Effector memory CD8-positive, alpha-beta T cell (primary cell): ENCODE measurements around the gene PRKAG2.

Source experiments
- ATAC-seq: fragments of 150-1000 bp; cut with Tn5 transposase; replicated peaks from 2 replicates; pipeline ENCODE4 v1.10.0; 2021; ENCODE audit warnings: mild to moderate bottlenecking, moderate library complexity
- DNase-seq, 3 experiments: peaks; one replicate each; pipeline ENCODE4 v3.0.0; 2021
- H3K27ac Mint-ChIP-seq, 2 donors: one replicate each; pipeline ENCODE4 v1.8.0; 2022; ENCODE audit warnings: mild to moderate bottlenecking in 2 of 2, mixed read lengths in 2 of 2, moderate library complexity in 2 of 2
- H3K27me3 Mint-ChIP-seq, 2 donors: one replicate each; pipeline ENCODE4 v1.8.0; 2022; ENCODE audit warnings: mixed read lengths in 2 of 2
- H3K36me3 Mint-ChIP-seq: one replicate; pipeline ENCODE4 v1.8.0; 2022; ENCODE audit warnings: mild to moderate bottlenecking, moderate library complexity, mixed read lengths; ENCODE audit not compliant: insufficient read depth
- H3K4me1 Mint-ChIP-seq, 2 donors: one replicate each; pipeline ENCODE4 v1.8.0; 2022; ENCODE audit warnings: low read depth in 2 of 2, mixed read lengths in 2 of 2
- H3K4me3 Mint-ChIP-seq, 2 donors: one replicate each; pipeline ENCODE4 v1.8.0; 2022; ENCODE audit warnings: mild to moderate bottlenecking in 2 of 2, mixed read lengths in 2 of 2, moderate library complexity in 2 of 2
- H3K9me3 Mint-ChIP-seq, 2 donors: one replicate each; pipeline ENCODE4 v1.8.0; 2022; ENCODE audit warnings: mixed read lengths in 2 of 2

Gene PRKAG2

GRCh38 chr7:151862606-151863381 is 14.1 kb downstream of the PRKAG2 start:
- no peak for ATAC-seq

GRCh38 chr7:151861881-151862280 is 15.0 kb downstream of the PRKAG2 start:
- Mint-ChIP-seq H3K36me3 (peaks cover 6% of the 10 kb centered on the region), H3K4me1 (peaks cover 26 to 34% of the 10 kb centered on the region in 2 donors), H3K9me3 (no peaks in the 10 kb centered on the region), H3K27ac (no peak overlapping the region), H3K27me3 (no peaks in the 10 kb centered on the region), H3K4me3 (no peak overlapping the region)
- ATAC-seq (no peak), DNase-seq (no peak)

More at GRCh38 chr7:151862606-151863381, 14.1 kb downstream of the PRKAG2 start:
- peaks cover 4% of the 10 kb centered on the region for H3K36me3 Mint-ChIP-seq
- peaks cover 23 to 35% of the 10 kb centered on the region in 2 donors for H3K4me1 Mint-ChIP-seq
- H3K27me3 Mint-ChIP-seq: no peaks in the 10 kb centered on the region
- no peaks in the 10 kb centered on the region for H3K9me3 Mint-ChIP-seq
- no peak for DNase-seq
- no peak overlapping the region for H3K27ac Mint-ChIP-seq
- no peak overlapping the region for H3K4me3 Mint-ChIP-seq

DNA sequence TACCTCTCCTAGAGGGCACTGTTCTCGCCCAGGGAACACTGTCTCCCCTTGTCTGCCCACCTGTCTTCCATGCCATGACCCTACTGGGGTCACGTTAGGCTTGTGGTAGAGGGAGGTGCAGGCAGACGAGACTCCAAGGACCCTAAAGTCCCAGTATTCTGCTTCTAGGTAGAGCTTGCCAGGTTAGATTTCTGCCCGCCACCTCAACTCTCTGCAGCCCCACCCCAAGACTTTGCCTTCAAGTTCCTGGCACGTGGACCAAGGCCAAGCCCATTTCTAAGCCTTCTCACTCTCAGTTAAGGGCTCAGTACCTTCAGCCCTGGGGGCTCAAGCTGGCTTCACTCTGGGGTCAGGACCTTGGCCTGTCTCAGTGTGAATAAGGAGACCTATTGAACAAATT is 16.1 kb downstream of the PRKAG2 start:
- Mint-ChIP-seq H3K27me3 (no peaks in the 10 kb centered on the region), H3K4me3 (no peak overlapping the region), H3K9me3 (no peaks in the 10 kb centered on the region), H3K4me1 (peaks cover 30 to 38% of the 10 kb centered on the region in 2 donors), H3K27ac (peak overlapping the region in 1 of 2 donors; percentile 20), H3K36me3 (peaks cover 6% of the 10 kb centered on the region)
- DNase-seq (no peak), ATAC-seq (no peak)

GRCh38 chr7:151859948-151860685 is 16.8 kb downstream of the PRKAG2 start:
- peak overlapping the region in 1 of 2 donors; percentile 23 for H3K27ac Mint-ChIP-seq
- H3K36me3 Mint-ChIP-seq: peaks cover 6% of the 10 kb centered on the region
- no peak overlapping the region for H3K4me3 Mint-ChIP-seq
- no peaks in the 10 kb centered on the region for H3K9me3 Mint-ChIP-seq
- DNase-seq: no peak
- H3K4me1 Mint-ChIP-seq: peaks cover 28 to 34% of the 10 kb centered on the region in 2 donors
- no peak for ATAC-seq
- no peaks in the 10 kb centered on the region for H3K27me3 Mint-ChIP-seq

DNA sequence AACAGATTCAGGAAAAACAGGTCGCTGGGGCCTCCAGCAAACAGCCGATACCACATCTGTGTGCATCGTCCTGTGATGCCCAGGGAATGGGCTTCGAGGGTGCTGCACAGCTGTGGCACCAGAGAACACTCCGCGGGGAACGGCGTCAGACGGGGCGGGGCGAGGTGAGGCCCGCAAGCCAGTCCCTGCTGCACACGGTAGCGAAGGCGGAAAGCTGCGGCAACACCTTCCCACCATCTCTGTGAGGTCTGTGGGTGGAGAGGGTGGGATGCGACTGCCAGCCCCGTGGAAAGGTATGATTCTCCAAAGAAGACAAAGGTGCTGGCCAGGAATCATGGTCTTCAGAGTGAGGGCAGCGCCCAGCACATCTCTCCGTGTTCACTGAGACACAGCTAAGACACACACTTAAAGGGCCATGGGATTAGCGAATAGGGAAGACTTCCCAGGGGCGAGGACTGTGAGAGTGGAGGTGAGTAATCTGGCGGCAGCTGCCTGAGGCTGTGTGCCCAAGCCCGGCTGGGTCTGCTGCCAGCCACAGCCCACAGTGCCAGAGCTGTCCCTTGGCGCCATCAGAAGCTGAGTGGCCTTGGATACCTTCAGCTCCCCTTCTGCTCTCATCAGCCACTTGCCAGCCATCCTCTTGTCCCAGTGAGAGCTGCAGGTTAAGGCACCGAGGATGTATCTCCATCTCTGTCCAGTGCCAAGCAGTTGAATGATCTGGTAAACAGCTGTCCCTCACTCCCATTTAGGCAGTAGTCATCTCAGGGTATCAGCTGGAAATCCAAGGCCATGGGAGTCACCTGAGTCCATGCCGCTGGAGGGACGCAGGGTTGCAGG is 17.6 kb downstream of the PRKAG2 start:
- no peak for DNase-seq
- H3K36me3 Mint-ChIP-seq: peaks cover 6% of the 10 kb centered on the region
- H3K4me1 Mint-ChIP-seq: peaks cover 21 to 28% of the 10 kb centered on the region in 2 donors
- H3K27me3 Mint-ChIP-seq: no peaks in the 10 kb centered on the region
- H3K4me3 Mint-ChIP-seq: no peak overlapping the region
- peak overlapping the region; percentile 23 to 52 for H3K27ac Mint-ChIP-seq
- no peak for ATAC-seq
- no peaks in the 10 kb centered on the region for H3K9me3 Mint-ChIP-seq

- H3K4me3 Mint-ChIP-seq: no peak overlapping the region
- H3K4me1 Mint-ChIP-seq: peaks cover 25 to 33% of the 10 kb centered on the region in 2 donors
- H3K27ac Mint-ChIP-seq: no peak overlapping the region
- H3K36me3 Mint-ChIP-seq: peaks cover 6% of the 10 kb centered on the region
- no peaks in the 10 kb centered on the region for H3K27me3 Mint-ChIP-seq
- no peaks in the 10 kb centered on the region for H3K9me3 Mint-ChIP-seq
- DNase-seq: no peak
- no peak for ATAC-seq
Measured at GRCh38 chr7:151858456-151858855, 18.5 kb downstream of the PRKAG2 start.

- H3K27ac Mint-ChIP-seq: no peak overlapping the region
- H3K9me3 Mint-ChIP-seq: no peaks in the 10 kb centered on the region
- ATAC-seq: no peak
- H3K36me3 Mint-ChIP-seq: peaks cover 6% of the 10 kb centered on the region
- DNase-seq: no peak
- no peaks in the 10 kb centered on the region for H3K27me3 Mint-ChIP-seq
- H3K4me1 Mint-ChIP-seq: peaks cover 26 to 36% of the 10 kb centered on the region in 2 donors
- no peak overlapping the region for H3K4me3 Mint-ChIP-seq
Measured at GRCh38 chr7:151857866-151858450, 19.0 kb downstream of the PRKAG2 start.

DNA sequence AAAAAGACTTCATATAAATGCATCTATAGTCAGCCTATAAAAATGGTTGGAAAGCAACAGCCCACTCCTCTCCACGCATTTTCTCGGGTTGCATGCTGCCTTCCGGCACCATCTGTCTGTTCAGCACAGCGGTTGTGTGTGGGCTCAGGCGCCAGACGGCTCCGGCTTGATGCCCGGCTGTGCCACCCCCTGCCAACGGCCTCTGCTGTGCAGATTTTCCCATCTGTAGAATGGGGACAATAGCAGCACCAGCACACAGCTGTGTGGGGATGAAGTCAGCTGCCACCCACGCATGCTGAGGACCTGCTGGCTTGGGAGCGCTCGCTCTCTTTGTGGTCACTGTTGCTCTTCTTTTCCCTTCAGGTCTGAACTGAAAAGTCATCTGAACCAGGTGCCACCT is 19.5 kb downstream of the PRKAG2 start:
- H3K4me3 Mint-ChIP-seq: no peak overlapping the region
- DNase-seq (no peak), ATAC-seq (no peak)
- no peak overlapping the region for H3K27ac Mint-ChIP-seq
- H3K9me3 Mint-ChIP-seq: no peaks in the 10 kb centered on the region
- H3K27me3 Mint-ChIP-seq: no peaks in the 10 kb centered on the region
- peaks cover 31 to 42% of the 10 kb centered on the region in 2 donors for H3K4me1 Mint-ChIP-seq
- H3K36me3 Mint-ChIP-seq: peaks cover 6% of the 10 kb centered on the region

DNA sequence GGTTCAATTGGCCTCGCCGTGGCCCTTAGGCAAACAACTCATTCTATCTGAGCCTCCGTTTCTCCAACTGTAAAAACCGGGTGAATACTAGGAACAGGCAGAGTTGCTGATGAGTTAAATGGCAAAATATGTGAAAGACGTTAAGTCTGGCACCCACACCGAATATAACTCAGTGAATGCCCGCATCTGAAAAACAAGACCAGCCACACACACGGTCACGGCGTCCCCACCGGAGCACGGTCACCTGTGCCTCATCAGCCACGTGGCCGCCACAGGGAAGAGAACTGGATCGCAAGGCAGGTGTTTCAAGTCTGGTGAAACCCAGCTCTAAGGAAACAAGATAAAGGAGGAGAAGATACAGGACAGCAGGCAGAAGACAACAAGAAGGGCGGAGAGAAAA is 20.4 kb downstream of the PRKAG2 start:
- ATAC-seq: no peak
- no peak overlapping the region for H3K4me3 Mint-ChIP-seq
- peak overlapping the region in 1 of 2 donors; percentile 55 for H3K27ac Mint-ChIP-seq
- H3K4me1 Mint-ChIP-seq: peaks cover 39 to 43% of the 10 kb centered on the region in 2 donors
- no peaks in the 10 kb centered on the region for H3K9me3 Mint-ChIP-seq
- no peaks in the 10 kb centered on the region for H3K27me3 Mint-ChIP-seq
- no peak for DNase-seq
- H3K36me3 Mint-ChIP-seq: peaks cover 6% of the 10 kb centered on the region

GRCh38 chr7:151856098-151856497 is 20.8 kb downstream of the PRKAG2 start:
- no peak for DNase-seq
- no peaks in the 10 kb centered on the region for H3K27me3 Mint-ChIP-seq
- H3K27ac Mint-ChIP-seq: no peak overlapping the region
- ATAC-seq: no peak
- peaks cover 42 to 43% of the 10 kb centered on the region in 2 donors for H3K4me1 Mint-ChIP-seq
- H3K4me3 Mint-ChIP-seq: no peak overlapping the region
- H3K9me3 Mint-ChIP-seq: no peaks in the 10 kb centered on the region
- peaks cover 6% of the 10 kb centered on the region for H3K36me3 Mint-ChIP-seq

DNA sequence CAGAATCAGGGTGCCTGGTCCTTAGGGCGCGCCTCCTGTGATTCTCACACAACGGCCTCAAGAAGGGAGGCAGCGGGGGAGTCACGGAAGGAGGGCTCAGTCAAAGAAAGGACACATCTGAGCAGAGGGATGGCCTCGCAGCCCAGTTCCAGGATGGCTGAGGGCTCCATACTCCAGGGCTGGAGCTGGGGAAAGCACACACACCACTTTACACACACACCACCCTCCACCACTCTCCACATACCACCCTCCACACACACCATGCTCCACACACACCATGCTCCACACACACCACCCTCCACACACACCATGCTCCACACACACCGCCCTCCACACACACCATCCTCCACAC is 22.2 kb downstream of the PRKAG2 start:
- Mint-ChIP-seq H3K27me3 (no peaks in the 10 kb centered on the region), H3K36me3 (peaks cover 6% of the 10 kb centered on the region), H3K9me3 (no peaks in the 10 kb centered on the region), H3K4me1 (peaks cover 38 to 45% of the 10 kb centered on the region in 2 donors), H3K4me3 (no peak overlapping the region), H3K27ac (peak overlapping the region in 1 of 2 donors; percentile 67)
- no peak for ATAC-seq
- no peak for DNase-seq

DNA sequence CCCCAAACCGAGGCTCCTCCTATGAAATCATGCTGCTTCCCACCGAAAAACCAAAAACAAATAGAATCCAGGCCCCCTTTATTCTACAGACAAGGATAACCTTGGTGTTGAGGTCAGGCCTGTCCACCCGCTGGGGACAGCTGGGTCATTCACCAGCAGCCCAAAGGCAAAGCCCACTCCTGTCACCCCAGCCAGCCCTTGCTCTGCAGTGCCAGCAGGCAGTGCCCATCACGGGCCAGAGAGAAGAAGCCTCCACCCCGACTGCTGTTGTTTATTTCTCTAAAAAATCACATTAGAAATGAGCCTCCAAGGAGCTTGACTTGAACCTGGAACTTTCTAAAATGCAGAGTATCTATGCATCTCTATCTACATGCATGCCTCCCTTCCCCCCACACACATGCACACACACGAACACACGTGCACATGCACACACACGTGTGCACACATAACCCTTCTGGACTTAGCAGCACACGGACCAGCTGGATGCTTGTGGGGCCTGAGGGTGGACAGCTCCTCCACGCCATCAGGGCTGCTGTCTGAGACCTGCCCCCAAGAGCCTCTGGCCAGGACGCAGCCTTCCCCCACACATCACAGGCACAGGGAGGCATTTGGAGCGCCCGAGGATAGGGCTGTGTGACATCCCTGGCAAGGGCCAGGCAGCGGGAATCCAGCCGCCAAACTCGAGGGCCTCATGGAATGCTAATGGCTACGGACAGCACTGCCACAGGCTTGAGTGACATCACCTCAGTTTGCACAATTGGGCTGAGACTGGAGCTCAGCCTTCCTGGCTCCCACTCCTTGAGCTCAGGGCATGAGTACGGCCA is 22.8 kb downstream of the PRKAG2 start:
- DNase-seq (no peak), ATAC-seq (no peak)
- no peak overlapping the region for H3K4me3 Mint-ChIP-seq
- no peaks in the 10 kb centered on the region for H3K9me3 Mint-ChIP-seq
- peak overlapping the region in 1 of 2 donors; percentile 67 for H3K27ac Mint-ChIP-seq
- no peaks in the 10 kb centered on the region for H3K27me3 Mint-ChIP-seq
- peaks cover 34 to 45% of the 10 kb centered on the region in 2 donors for H3K4me1 Mint-ChIP-seq
- H3K36me3 Mint-ChIP-seq: peaks cover 5% of the 10 kb centered on the region
